SK-N-SH (cell line): ENCODE results near the gene RYR3. TPM values are rescaled to one million over a fixed set of nuclear protein-coding genes. Genes with fewer than 3 reads are reported as not detected.

Experiments
- CTCF ChIA-PET: fragments of 300-600, 350-600 bp; formaldehyde crosslinking; extraction: SDS; loops from one replicate; lab custom pipeline; 2021; lab: Yijun Ruan, JAX
- POLR2A ChIA-PET: fragments of 350-600 bp; sonication (Branson Sonifier 250); formaldehyde crosslinking; extraction: SDS; loops from one replicate; lab custom pipeline; 2020; ENCODE audit warnings: antibody characterized with exemption, inconsistent platforms; lab: Yijun Ruan, JAX
- DNase-seq: peaks from one replicate; pipeline ENCODE4 v3.0.0; 2012
- H2AFZ ChIP-seq: fragments of 200-600 bp; sonication (generic); 2 replicates; pipeline ENCODE4 v1.8.1; 2016; ENCODE audit warnings: antibody characterized with exemption, mild to moderate bottlenecking, low read depth
- H3F3A ChIP-seq: fragments of 200-600 bp; sonication (generic); replicated peaks from 2 replicates; pipeline ENCODE3; 2016; ENCODE audit warnings: antibody characterized with exemption, mild to moderate bottlenecking; ENCODE audit not compliant: insufficient read depth
- H3K27ac ChIP-seq, 2 experiments: fragments of 200-500 bp in 1 of 2; fragments of 200-600 bp in 1 of 2; sonication (Bioruptor generic) in 1 of 2; sonication (generic), shearing (Covaris generic) in 1 of 2; 2 replicates each; pipeline versions ENCODE4 v1.5.1 to v1.6.1; 2014 to 2016; ENCODE audit warnings: low read depth in 2 of 2, inconsistent platforms in 1 of 2, low read length in 1 of 2, mild to moderate bottlenecking in 1 of 2, mixed read lengths in 1 of 2
- H3K27me3 ChIP-seq: fragments of 200-600 bp; sonication (generic), shearing (Covaris generic); 2 replicates; pipeline ENCODE4 v1.6.1; 2016; ENCODE audit warnings: mixed run types; ENCODE audit not compliant: insufficient read depth
- H3K36me3 ChIP-seq, 2 experiments: fragments of 200-500 bp in 1 of 2; fragments of 200-600 bp in 1 of 2; sonication (Bioruptor generic) in 1 of 2; sonication (generic) in 1 of 2; replicated peaks in 1 of 2; 2 replicates each; pipeline versions ENCODE3 to v1.5.1; 2014 to 2016; ENCODE audit warnings: low read length in 1 of 2, mild to moderate bottlenecking in 1 of 2; ENCODE audit not compliant: insufficient read depth in 2 of 2, control insufficient read depth in 1 of 2
- H3K4me1 ChIP-seq, 2 experiments: fragments of 200-500 bp in 1 of 2; fragments of 200-600 bp in 1 of 2; sonication (Bioruptor generic) in 1 of 2; sonication (generic), shearing (Covaris generic) in 1 of 2; 2 replicates each; pipeline versions ENCODE4 v1.5.1 to v1.6.1; 2014 to 2016; ENCODE audit warnings: low read depth in 1 of 2, low read length in 1 of 2, mixed run types in 1 of 2; ENCODE audit not compliant: insufficient read depth in 2 of 2, control insufficient read depth in 1 of 2
- H3K4me2 ChIP-seq: fragments of 200-600 bp; sonication (generic), shearing (Covaris generic); 2 replicates; pipeline ENCODE4 v1.6.1; 2017; ENCODE audit warnings: mixed run types
- H3K4me3 ChIP-seq, 2 experiments: fragments of 200-500 bp in 1 of 2; fragments of 200-600 bp in 1 of 2; sonication (Bioruptor generic) in 1 of 2; sonication (generic), shearing (Covaris generic) in 1 of 2; 2 replicates each; pipeline versions ENCODE4 v1.5.1 to v1.8.1; 2014 to 2016; ENCODE audit warnings: low read depth in 2 of 2, inconsistent platforms in 1 of 2, low read length in 1 of 2, mild to moderate bottlenecking in 1 of 2, mixed read lengths in 1 of 2, moderate library complexity in 1 of 2
- H3K79me2 ChIP-seq: fragments of 200-600 bp; sonication (generic); 2 replicates; pipeline ENCODE4 v1.8.1; 2017; ENCODE audit warnings: mild to moderate bottlenecking; ENCODE audit not compliant: insufficient read depth
- H3K9ac ChIP-seq: fragments of 200-600 bp; sonication (generic); 2 replicates; pipeline ENCODE4 v1.6.1; 2017; ENCODE audit warnings: mixed run types
- H3K9me2 ChIP-seq: fragments of 200-600 bp; sonication (generic); 2 replicates; pipeline ENCODE4 v1.6.1; 2017; ENCODE audit warnings: mixed run types
- H3K9me3 ChIP-seq: fragments of 200-600 bp; sonication (generic); 2 replicates; pipeline ENCODE4 v1.6.1; 2017; ENCODE audit warnings: mixed run types, mild to moderate bottlenecking, moderate library complexity
- H4K20me1 ChIP-seq: fragments of 200-600 bp; sonication (generic); 2 replicates; pipeline ENCODE4 v1.6.1; 2017; ENCODE audit warnings: mild to moderate bottlenecking, mixed run types; ENCODE audit not compliant: insufficient read depth
- CHD2 ChIP-seq: fragments of 150-350 bp; IDR thresholded peaks from 2 replicates; pipeline ENCODE4 v1.6.1; 2018; ENCODE audit warnings: low read length; ENCODE audit not compliant: partially characterized antibody
- ELF1 ChIP-seq: IDR thresholded peaks from 2 replicates; pipeline ENCODE4 v1.4.0; 2012
- EP300 ChIP-seq, 2 experiments: IDR thresholded peaks; 2 replicates each; pipeline versions ENCODE4 v1.4.0 to v1.6.1; 2012; ENCODE audit warnings: borderline replicate concordance in 1 of 2, low read depth in 1 of 2, low read length in 1 of 2
- EZH2phosphoT487 ChIP-seq: fragments of 200-600 bp; sonication (generic); IDR thresholded peaks from 2 replicates; pipeline ENCODE4 v1.6.1; 2017; ENCODE audit warnings: low read depth, mixed run types, mild to moderate bottlenecking, antibody characterized with exemption, moderate library complexity, borderline replicate concordance
- FOSL2 ChIP-seq: IDR thresholded peaks from 2 replicates; pipeline ENCODE4 v1.4.0; 2012; ENCODE audit warnings: low read depth, mild to moderate bottlenecking, moderate library complexity, borderline replicate concordance
- FOXJ3 ChIP-seq: sonication (generic); formaldehyde crosslinking; IDR thresholded peaks from 2 replicates; pipeline ENCODE4 v1.5.1; 2020; ENCODE audit warnings: mild to moderate bottlenecking, missing genetic modification reagents
- GABPA ChIP-seq: IDR thresholded peaks from 2 replicates; pipeline ENCODE4 v1.4.0; 2012; ENCODE audit warnings: low read depth, mild to moderate bottlenecking
- JUND ChIP-seq: IDR thresholded peaks from 2 replicates; pipeline ENCODE4 v1.4.0; 2012
- MXI1 ChIP-seq: IDR thresholded peaks from 2 replicates; pipeline ENCODE4 v1.6.1; 2012; ENCODE audit warnings: mild to moderate bottlenecking, low read depth, low read length, improper control_type of control experiment
- NFIC ChIP-seq: IDR thresholded peaks from 2 replicates; pipeline ENCODE4 v1.4.0; 2012; ENCODE audit warnings: borderline replicate concordance
- NRF1 ChIP-seq: IDR thresholded peaks from 2 replicates; pipeline ENCODE4 v1.6.1; 2012; ENCODE audit warnings: low read depth, mild to moderate bottlenecking, low read length
- POLR2AphosphoS5 ChIP-seq: IDR thresholded peaks from 2 replicates; pipeline ENCODE4 v1.6.1; 2012; ENCODE audit warnings: low read depth, low read length
- RCOR1 ChIP-seq: fragments of 150-350 bp; IDR thresholded peaks from 2 replicates; pipeline ENCODE4 v1.6.1; 2017; ENCODE audit warnings: antibody characterized with exemption, low read length
- RFX5 ChIP-seq: IDR thresholded peaks from 2 replicates; pipeline ENCODE4 v1.6.1; 2012; ENCODE audit warnings: mild to moderate bottlenecking, improper control_type of control experiment, low read length
- RXRA ChIP-seq: IDR thresholded peaks from 2 replicates; pipeline ENCODE4 v1.4.0; 2012; ENCODE audit warnings: low read depth, mild to moderate bottlenecking, borderline replicate concordance
- SIN3A ChIP-seq: IDR thresholded peaks from 2 replicates; pipeline ENCODE4 v1.6.1; 2012; ENCODE audit warnings: low read depth, mild to moderate bottlenecking, low read length, moderate library complexity, borderline replicate concordance
- SMC3 ChIP-seq: IDR thresholded peaks from 2 replicates; pipeline ENCODE4 v1.6.1; 2012; ENCODE audit warnings: low read depth, low read length, improper control_type of control experiment
- TCF12 ChIP-seq: IDR thresholded peaks from 2 replicates; pipeline ENCODE4 v1.4.0; 2012
- USF2 ChIP-seq: fragments of 150-350 bp; IDR thresholded peaks from 2 replicates; pipeline ENCODE4 v1.6.1; 2017; ENCODE audit warnings: antibody characterized with exemption, low read length, low read depth, borderline replicate concordance
- WGBS: methylation state at CpG from one replicate; pipeline ENCODE4 v1.1.6; 2017; ENCODE audit warnings: low lambda C conversion rate; 5-methylcytosine and 5-hydroxymethylcytosine counted together
- polyA plus RNA-seq, 3 experiments: library from polyadenylated mRNA; depleted of rRNA; stranded (reverse); fragments of >200 nt; gene quantifications; 2 replicates each; pipeline ENCODE4 v1.2.3, GENCODE V29; 2012
- TF ChIP-seq, protein P1 (sequence below): fragments of 150-350 bp; IDR thresholded peaks from 2 replicates; pipeline ENCODE4 v1.6.1; 2016; ENCODE audit warnings: mild to moderate bottlenecking, low read depth, low read length
- TF ChIP-seq, protein P2 (sequence below): IDR thresholded peaks from 2 replicates; pipeline ENCODE4 v1.4.0; 2012; ENCODE audit warnings: low read depth
- TF ChIP-seq, protein P3 (sequence below): IDR thresholded peaks from 2 replicates; pipeline ENCODE4 v1.4.0; 2012; ENCODE audit warnings: low read depth, borderline replicate concordance
- TF ChIP-seq, protein P4 (sequence below): IDR thresholded peaks from 2 replicates; pipeline ENCODE4 v1.4.0; 2012; ENCODE audit warnings: low read depth, borderline replicate concordance

The RYR3 gene
- polyA plus RNA-seq, 1 of the 3 experiments (the other 2 are of a cell fraction) = 0.02 TPM

DNA sequence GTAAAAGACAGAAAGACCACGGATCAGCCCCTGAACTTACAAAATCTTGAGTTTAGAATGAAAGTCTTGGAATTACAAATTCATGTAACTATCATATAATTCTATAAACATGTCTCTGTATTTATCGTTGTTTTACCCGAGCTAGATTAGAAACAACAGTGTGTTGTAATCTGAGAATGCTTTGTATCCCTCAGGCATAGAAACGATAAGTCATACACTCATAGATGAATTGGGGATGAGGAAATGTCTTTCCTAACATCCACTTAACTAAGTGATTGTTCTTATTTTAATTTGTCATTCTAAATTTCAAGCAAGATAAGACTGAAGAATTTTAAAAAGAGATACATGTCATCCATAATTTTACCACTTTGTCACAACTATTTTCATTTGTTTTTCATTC is 165.3 kb downstream of the RYR3 start:
- Histone ChIP-seq H2AFZ (no peak overlapping the region), H3F3A (no peaks in the 10 kb centered on the region), H3K79me2 (no peaks in the 10 kb centered on the region), H3K27ac (no peak overlapping the region), H3K9me3 (no peaks in the 10 kb centered on the region), H3K9me2 (no peaks in the 10 kb centered on the region), H4K20me1 (no peaks in the 10 kb centered on the region), H3K4me1 (peaks cover 0 to 2% of the 10 kb centered on the region in 2 experiments; a peak in 1 of 4 replicates), H3K4me2 (no peak overlapping the region), H3K9ac (no peak overlapping the region), H3K27me3 (no peaks in the 10 kb centered on the region), H3K36me3 (no peaks in the 10 kb centered on the region), H3K4me3 (no peak overlapping the region)
- ChIA-PET POLR2A (no interaction called here), CTCF (no interaction called here)
- DNase-seq = no peak
- WGBS = 34% methylated on average over 4 of the region's 4 CpGs
- TF ChIP-seq SIN3A (no peak), GABPA (no peak), RFX5 (no peak), SMC3 (no peak), RXRA (no peak), FOXJ3 (CRISPR knock-in tag) (no peak), NRF1 (no peak), EZH2phosphoT487 (no peak), EP300 (IDR thresholded peaks at IDR 0.05; ENCODE audit: borderline replicate concordance in 1 of 2, low read depth in 1 of 2, low read length in 1 of 2) (no peak), NFIC (no peak), ELF1 (no peak), CHD2 (no peak)
- TF ChIP-seq, protein P1, sequence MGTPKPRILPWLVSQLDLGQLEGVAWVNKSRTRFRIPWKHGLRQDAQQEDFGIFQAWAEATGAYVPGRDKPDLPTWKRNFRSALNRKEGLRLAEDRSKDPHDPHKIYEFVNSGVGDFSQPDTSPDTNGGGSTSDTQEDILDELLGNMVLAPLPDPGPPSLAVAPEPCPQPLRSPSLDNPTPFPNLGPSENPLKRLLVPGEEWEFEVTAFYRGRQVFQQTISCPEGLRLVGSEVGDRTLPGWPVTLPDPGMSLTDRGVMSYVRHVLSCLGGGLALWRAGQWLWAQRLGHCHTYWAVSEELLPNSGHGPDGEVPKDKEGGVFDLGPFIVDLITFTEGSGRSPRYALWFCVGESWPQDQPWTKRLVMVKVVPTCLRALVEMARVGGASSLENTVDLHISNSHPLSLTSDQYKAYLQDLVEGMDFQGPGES = no peak

GRCh38 chr15:33476908-33477307 is 166.1 kb downstream of the RYR3 start:
- Histone ChIP-seq H3F3A (no peaks in the 10 kb centered on the region), H3K4me2 (no peak overlapping the region), H2AFZ (no peak overlapping the region), H3K27ac (no peak overlapping the region), H3K36me3 (no peaks in the 10 kb centered on the region), H3K27me3 (no peaks in the 10 kb centered on the region), H3K9me2 (no peaks in the 10 kb centered on the region), H3K4me1 (no peaks in the 10 kb centered on the region), H3K4me3 (no peak overlapping the region), H3K9ac (no peak overlapping the region), H3K9me3 (no peaks in the 10 kb centered on the region), H4K20me1 (no peaks in the 10 kb centered on the region), H3K79me2 (no peaks in the 10 kb centered on the region)
- CTCF ChIA-PET = no interaction called here
- DNase-seq = no peak
- POLR2A ChIA-PET = no interaction called here
- 44% methylated on average over 2 of the region's 2 CpGs for WGBS
- TF ChIP-seq RFX5 (no peak), JUND (no peak), NRF1 (no peak), FOXJ3 (CRISPR knock-in tag) (no peak), FOSL2 (no peak), RCOR1 (no peak), GABPA (no peak), RXRA (no peak), EZH2phosphoT487 (no peak), USF2 (no peak), MXI1 (no peak), TCF12 (no peak), POLR2AphosphoS5 (no peak), ELF1 (no peak)
- TF ChIP-seq, protein P2, sequence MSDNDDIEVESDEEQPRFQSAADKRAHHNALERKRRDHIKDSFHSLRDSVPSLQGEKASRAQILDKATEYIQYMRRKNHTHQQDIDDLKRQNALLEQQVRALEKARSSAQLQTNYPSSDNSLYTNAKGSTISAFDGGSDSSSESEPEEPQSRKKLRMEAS = no peak
- TF ChIP-seq, protein P3, sequence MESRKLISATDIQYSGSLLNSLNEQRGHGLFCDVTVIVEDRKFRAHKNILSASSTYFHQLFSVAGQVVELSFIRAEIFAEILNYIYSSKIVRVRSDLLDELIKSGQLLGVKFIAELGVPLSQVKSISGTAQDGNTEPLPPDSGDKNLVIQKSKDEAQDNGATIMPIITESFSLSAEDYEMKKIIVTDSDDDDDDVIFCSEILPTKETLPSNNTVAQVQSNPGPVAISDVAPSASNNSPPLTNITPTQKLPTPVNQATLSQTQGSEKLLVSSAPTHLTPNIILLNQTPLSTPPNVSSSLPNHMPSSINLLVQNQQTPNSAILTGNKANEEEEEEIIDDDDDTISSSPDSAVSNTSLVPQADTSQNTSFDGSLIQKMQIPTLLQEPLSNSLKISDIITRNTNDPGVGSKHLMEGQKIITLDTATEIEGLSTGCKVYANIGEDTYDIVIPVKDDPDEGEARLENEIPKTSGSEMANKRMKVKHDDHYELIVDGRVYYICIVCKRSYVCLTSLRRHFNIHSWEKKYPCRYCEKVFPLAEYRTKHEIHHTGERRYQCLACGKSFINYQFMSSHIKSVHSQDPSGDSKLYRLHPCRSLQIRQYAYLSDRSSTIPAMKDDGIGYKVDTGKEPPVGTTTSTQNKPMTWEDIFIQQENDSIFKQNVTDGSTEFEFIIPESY = no peak
- TF ChIP-seq, protein P4, sequence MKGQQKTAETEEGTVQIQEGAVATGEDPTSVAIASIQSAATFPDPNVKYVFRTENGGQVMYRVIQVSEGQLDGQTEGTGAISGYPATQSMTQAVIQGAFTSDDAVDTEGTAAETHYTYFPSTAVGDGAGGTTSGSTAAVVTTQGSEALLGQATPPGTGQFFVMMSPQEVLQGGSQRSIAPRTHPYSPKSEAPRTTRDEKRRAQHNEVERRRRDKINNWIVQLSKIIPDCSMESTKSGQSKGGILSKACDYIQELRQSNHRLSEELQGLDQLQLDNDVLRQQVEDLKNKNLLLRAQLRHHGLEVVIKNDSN = no peak
